Measurements from ENCODE around the gene CAMKV.

Gene CAMKV

GRCh38 chr3:49903451-49904424 is 34.0 kb upstream of the CAMKV start, which contains the start of gene MST1R:
Gene MST1R (minus strand): TSS chr3:49903873. CDS start chr3:49903609, 264 bp downstream.
- no peak for DNase-seq (ENCODE audit: low read depth, low spot score)
- peak within 1 kb of the TSS; percentile 13; the same call in 1 of the 2 replicates for H3K4me3 ChIP-seq (ENCODE audit: low read depth, low read length)
- TF ChIP-seq, protein P1, sequence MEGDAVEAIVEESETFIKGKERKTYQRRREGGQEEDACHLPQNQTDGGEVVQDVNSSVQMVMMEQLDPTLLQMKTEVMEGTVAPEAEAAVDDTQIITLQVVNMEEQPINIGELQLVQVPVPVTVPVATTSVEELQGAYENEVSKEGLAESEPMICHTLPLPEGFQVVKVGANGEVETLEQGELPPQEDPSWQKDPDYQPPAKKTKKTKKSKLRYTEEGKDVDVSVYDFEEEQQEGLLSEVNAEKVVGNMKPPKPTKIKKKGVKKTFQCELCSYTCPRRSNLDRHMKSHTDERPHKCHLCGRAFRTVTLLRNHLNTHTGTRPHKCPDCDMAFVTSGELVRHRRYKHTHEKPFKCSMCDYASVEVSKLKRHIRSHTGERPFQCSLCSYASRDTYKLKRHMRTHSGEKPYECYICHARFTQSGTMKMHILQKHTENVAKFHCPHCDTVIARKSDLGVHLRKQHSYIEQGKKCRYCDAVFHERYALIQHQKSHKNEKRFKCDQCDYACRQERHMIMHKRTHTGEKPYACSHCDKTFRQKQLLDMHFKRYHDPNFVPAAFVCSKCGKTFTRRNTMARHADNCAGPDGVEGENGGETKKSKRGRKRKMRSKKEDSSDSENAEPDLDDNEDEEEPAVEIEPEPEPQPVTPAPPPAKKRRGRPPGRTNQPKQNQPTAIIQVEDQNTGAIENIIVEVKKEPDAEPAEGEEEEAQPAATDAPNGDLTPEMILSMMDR (IDR thresholded peaks at IDR 0.05; ENCODE audit: insufficient read depth, low read length, missing control alignments) = no peak
- ChIA-PET CTCF (interaction anchor here (0.9 to 2.9 kb wide), 5 partner anchors 11 to 102 kb away, joined by 3 to 22 read pairs (median 5); no protein-coding TSS in a partner anchor), POLR2A (interaction anchor here (0.6 kb wide), 1 partner anchor 146 kb away, joined by 3 read pairs; no protein-coding TSS in a partner anchor)

DNA sequence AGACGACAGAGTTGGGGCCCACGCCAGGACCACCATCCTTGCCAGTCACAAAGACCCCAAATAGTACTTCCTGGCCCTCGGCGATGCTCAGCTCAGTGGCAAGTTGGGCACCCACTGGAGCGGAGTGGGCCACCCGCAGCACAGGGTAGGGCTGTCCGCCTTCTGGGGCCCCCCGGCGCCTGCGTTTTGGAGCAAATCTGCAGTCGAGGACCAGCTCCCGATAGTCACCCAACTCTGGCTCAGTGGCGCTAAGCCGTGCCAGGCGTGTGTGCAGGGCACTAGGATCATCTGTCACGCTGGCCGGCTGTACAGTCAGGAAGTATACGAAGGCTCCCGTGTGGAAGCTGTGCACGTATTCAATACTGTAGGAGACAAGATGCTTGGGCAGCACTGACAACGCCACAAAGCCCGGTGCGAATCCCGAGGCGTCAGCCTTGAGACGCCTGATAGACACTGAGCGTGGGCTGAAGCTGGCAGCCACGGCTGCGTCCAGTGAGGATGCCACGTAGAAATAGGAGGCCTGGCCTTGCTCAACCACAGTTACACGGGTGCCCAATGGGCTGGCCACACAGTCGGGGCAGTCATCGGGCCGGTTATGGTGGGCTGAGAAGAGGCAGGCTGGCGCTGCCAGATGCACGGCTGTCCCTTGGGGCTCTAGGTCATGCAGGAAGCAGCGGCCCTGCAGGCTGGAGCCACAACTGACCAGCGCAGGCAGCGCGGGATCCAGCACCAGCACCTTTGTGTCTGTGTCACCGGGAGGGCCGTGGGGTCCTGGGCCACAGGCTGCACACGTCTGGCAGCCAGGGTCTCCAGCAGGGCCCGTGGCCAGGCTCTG is 33.0 kb upstream of the CAMKV start:
- no peak overlapping the region for H3K4me3 ChIP-seq (ENCODE audit: low read depth, low read length)
- ChIA-PET CTCF (interaction anchor here (1.5 to 2.3 kb wide), 2 partner anchors 21 to 27 kb away, joined by 3 to 5 read pairs; partner anchors contain the start of gene MON1A), POLR2A (no interaction called here)
- TF ChIP-seq, protein P1 (IDR thresholded peaks at IDR 0.05; ENCODE audit: insufficient read depth, low read length, missing control alignments) = no peak
- no peak for DNase-seq (ENCODE audit: low read depth, low spot score)

GRCh38 chr3:49901366-49902339 is 31.9 kb upstream of the CAMKV start:
- CTCF ChIA-PET = interaction anchor here (1.3 to 2.3 kb wide), 4 partner anchors 22 to 100 kb away, joined by 3 to 8 read pairs (median 4); partner anchors contain the start of gene MON1A
- POLR2A ChIA-PET = no interaction called here
- H3K4me3 ChIP-seq (ENCODE audit: low read depth, low read length) = no peak overlapping the region
- TF ChIP-seq, protein P1 (IDR thresholded peaks at IDR 0.05; ENCODE audit: insufficient read depth, low read length, missing control alignments) = no peak
- no peak for DNase-seq (ENCODE audit: low read depth, low spot score)

- POLR2A ChIA-PET = no interaction called here
- no peak for DNase-seq (ENCODE audit: low read depth, low spot score)
These were observed 30.9 kb upstream of the CAMKV start for GRCh38 chr3:49900491-49901153.

More at GRCh38 chr3:49900491-49901153, 30.9 kb upstream of the CAMKV start:
- CTCF ChIA-PET = interaction anchor here (0.7 to 2.3 kb wide), 6 partner anchors 23 to 145 kb away, joined by 3 to 8 read pairs (median 4); partner anchors contain the start of gene MON1A
- TF ChIP-seq, protein P1 (IDR thresholded peaks at IDR 0.05; ENCODE audit: insufficient read depth, low read length, missing control alignments) = no peak
- no peak overlapping the region for H3K4me3 ChIP-seq (ENCODE audit: low read depth, low read length)

Measured in AG04449 (cell line).